Measurements from ENCODE around the gene KRTAP9-3. TPM values are rescaled to one million over a fixed set of nuclear protein-coding genes. Genes with fewer than 3 reads are reported as not detected.
"Not testable (repeated sequence)": the region's sequence is repeated elsewhere in the genome, so short reads cannot be mapped to it uniquely, and the experiment has no call there.

KRTAP9-3 gene
- total and polyA plus RNA-seq, 7 donors = not detected

DNA sequence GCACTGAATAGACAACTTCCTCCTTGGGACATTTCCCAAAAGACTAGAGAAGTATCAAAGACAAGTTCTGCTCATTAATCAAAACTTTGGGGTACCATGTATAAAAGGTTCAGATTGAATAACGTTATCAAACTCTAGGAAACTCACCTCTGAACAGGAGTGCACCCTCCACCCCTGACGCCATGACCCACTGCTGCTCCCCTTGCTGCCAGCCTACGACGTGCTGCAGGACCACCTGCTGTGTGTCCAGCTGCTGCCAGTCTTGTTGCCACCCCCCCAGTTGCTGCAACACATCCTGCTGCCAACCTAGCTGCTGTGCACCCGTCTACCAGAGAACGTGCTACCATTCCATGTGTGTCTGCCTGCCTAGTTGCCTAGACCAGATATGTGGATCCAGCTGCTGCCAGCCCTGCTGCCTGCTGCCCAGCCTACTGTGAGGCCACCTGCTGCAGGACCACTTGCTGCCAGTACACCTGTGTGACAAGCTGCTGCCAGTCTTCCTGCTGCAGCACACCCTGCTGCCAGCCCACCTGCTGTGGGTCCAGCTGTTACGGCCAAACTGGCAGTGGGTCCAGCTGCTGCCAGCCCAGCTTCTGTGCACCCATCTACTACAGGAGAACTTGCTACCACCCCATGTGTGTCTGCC lies 19.6 kb upstream of the KRTAP9-3 start:
- no peak for ATAC-seq
- TF ChIP-seq, protein P1, sequence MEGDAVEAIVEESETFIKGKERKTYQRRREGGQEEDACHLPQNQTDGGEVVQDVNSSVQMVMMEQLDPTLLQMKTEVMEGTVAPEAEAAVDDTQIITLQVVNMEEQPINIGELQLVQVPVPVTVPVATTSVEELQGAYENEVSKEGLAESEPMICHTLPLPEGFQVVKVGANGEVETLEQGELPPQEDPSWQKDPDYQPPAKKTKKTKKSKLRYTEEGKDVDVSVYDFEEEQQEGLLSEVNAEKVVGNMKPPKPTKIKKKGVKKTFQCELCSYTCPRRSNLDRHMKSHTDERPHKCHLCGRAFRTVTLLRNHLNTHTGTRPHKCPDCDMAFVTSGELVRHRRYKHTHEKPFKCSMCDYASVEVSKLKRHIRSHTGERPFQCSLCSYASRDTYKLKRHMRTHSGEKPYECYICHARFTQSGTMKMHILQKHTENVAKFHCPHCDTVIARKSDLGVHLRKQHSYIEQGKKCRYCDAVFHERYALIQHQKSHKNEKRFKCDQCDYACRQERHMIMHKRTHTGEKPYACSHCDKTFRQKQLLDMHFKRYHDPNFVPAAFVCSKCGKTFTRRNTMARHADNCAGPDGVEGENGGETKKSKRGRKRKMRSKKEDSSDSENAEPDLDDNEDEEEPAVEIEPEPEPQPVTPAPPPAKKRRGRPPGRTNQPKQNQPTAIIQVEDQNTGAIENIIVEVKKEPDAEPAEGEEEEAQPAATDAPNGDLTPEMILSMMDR (IDR thresholded peaks at IDR 0.05) = no peak
- H3K4me3 ChIP-seq = no peak overlapping the region
- intact Hi-C loops (cut with DNase I) = no loop called here
- DNase-seq = no peak
- H3K9me3 ChIP-seq = no peaks in the 10 kb centered on the region
- no peaks in the 10 kb centered on the region for H3K4me1 ChIP-seq
- WGBS, 3 donors = 30 to 38% (median 35%) methylated on average over 7 of the region's 7 CpGs
- H3K36me3 ChIP-seq (ENCODE audit: insufficient read depth in 1 of 2, low read depth in 1 of 2) = no peaks in the 10 kb centered on the region
- H3K27ac ChIP-seq = no peak overlapping the region
- H3K27me3 ChIP-seq (ENCODE audit: insufficient read depth in 3 of 3, low read length in 2 of 3) = peaks cover 0 to 8% (median 0%) of the 10 kb centered on the region in 3 donors

DNA sequence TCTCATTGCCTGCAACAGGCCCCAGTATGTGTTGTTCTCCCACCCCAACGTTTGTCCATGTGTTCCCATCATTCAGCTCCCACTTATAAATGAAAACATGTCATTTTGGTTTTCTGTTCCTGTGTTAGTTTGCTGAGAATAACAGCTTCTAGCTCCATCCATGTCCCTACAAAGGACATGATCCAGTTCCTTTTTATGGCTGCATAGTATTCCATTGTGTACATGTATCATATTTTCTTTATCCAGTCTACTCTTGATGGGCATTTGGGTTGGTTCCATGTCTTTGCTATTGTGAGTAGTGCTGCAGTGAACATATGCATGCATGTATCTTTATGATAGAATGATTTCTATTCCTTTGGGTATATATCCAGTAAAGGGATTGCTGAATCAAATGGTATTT lies 16.6 kb upstream of the KRTAP9-3 start:
- Histone ChIP-seq H3K36me3 (ENCODE audit: insufficient read depth in 1 of 2, low read depth in 1 of 2) (no peaks in the 10 kb centered on the region), H3K9me3 (no peaks in the 10 kb centered on the region), H3K4me1 (no peaks in the 10 kb centered on the region), H3K4me3 (no peak overlapping the region), H3K27ac (no peak overlapping the region), H3K27me3 (ENCODE audit: insufficient read depth in 3 of 3, low read length in 2 of 3) (peaks cover 0 to 6% (median 0%) of the 10 kb centered on the region in 3 donors)
- intact Hi-C loops (cut with DNase I) = no loop called here
- DNase-seq (no peak), ATAC-seq (no peak)
- TF ChIP-seq, protein P1 (IDR thresholded peaks at IDR 0.05) = no peak
- 64 to 76% (median 71%) methylated on average over 1 of the region's 1 CpG for WGBS, 3 donors

DNA sequence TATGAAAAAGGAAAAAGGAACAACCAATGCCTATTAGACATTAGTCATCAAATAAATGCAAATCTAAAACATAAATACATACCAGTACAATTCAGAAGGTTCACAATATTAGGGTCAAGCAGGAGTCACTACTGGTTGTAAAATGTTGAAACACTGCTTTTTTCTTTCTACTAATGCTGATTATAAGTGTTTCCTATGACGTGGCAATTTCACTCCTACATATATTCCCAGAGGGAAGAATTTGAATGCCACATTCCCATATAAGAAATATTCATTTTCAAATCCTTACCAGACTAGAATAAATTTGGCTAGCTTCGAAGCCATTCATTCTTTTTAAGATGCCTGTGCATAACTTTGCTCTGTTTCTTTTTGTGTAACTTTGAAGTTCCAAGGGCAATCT lies 8.4 kb upstream of the KRTAP9-3 start:
- intact Hi-C loops (cut with DNase I) = no loop called here
- ATAC-seq (no peak), DNase-seq (no peak)
- 51 to 59% (median 51%) methylated on average over 2 of the region's 2 CpGs for WGBS, 3 donors
- TF ChIP-seq, protein P1 (IDR thresholded peaks at IDR 0.05) = no peak
- Histone ChIP-seq H3K36me3 (ENCODE audit: insufficient read depth in 1 of 2, low read depth in 1 of 2) (no peaks in the 10 kb centered on the region), H3K4me3 (no peak overlapping the region), H3K9me3 (no peaks in the 10 kb centered on the region), H3K4me1 (no peaks in the 10 kb centered on the region), H3K27ac (no peak overlapping the region), H3K27me3 (ENCODE audit: insufficient read depth in 3 of 3, low read length in 2 of 3) (no peaks in the 10 kb centered on the region)

DNA sequence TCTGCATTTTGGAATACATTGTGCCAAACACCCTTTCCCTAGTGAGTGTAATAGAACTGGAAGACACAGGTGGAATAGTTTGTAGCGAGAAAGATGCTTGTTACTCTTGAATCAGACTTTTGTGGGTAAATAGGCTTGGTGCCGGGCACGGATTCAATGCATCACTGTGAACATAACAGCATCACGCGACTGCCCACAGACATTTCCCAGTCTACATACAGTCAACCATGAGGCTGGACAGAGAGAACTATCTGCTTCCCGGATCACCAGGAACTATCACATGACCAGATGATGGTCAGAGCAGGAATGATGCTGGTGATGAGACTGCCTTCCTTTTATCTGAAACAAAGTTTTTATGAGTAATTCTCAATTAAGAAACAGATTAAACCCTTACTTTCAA lies 6.2 kb upstream of the KRTAP9-3 start:
- intact Hi-C loops (cut with DNase I) = no loop called here
- WGBS, 3 donors = 89 to 97% (median 92%) methylated on average over 6 of the region's 6 CpGs
- H3K27me3 ChIP-seq (ENCODE audit: insufficient read depth in 3 of 3, low read length in 2 of 3) = peaks cover 0 to 6% (median 0%) of the 10 kb centered on the region in 3 donors

DNA sequence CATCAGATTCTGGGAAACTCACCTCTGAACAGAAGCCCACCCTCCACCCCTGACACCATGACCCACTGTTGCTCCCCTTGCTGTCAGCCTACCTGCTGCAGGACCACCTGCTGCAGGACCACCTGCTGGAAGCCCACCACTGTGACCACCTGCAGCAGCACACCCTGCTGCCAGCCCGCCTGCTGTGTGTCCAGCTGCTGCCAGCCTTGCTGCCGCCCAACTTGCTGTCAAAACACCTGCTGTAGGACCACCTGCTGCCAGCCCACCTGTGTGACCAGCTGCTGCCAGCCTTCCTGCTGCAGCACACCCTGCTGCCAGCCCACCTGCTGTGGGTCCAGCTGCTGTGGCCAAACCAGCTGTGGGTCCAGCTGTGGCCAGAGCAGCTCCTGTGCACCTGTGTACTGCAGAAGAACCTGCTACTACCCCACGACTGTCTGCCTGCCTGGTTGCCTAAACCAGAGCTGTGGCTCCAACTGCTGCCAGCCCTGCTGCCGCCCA lies 5.6 kb upstream of the KRTAP9-3 start, which contains the start of gene KRTAP9-2:
Gene KRTAP9-2 (plus strand): TSS at position 51 of the 498 bp plus-strand sequence. CDS start 7 bp downstream, at position 58.
- H3K36me3 ChIP-seq (ENCODE audit: insufficient read depth in 1 of 2, low read depth in 1 of 2); H3K4me3 ChIP-seq; DNase-seq; H3K27ac ChIP-seq; H3K9me3 ChIP-seq; H3K4me1 ChIP-seq; ATAC-seq; intact Hi-C loops (cut with DNase I); H3K27me3 ChIP-seq (ENCODE audit: insufficient read depth in 3 of 3, low read length in 2 of 3): not testable (repeated sequence)
- 45 to 85% (median 53%) methylated on average over 2 of the region's 4 CpGs for WGBS, 3 donors

More for the DNA sequence above, 6.2 kb upstream of the KRTAP9-3 start:
- Histone ChIP-seq H3K27ac (no peak overlapping the region), H3K4me3 (no peak overlapping the region), H3K36me3 (ENCODE audit: insufficient read depth in 1 of 2, low read depth in 1 of 2) (no peaks in the 10 kb centered on the region), H3K4me1 (no peaks in the 10 kb centered on the region), H3K9me3 (no peaks in the 10 kb centered on the region)
- TF ChIP-seq, protein P1 (IDR thresholded peaks at IDR 0.05) = no peak
- DNase-seq = no peak
- no peak for ATAC-seq
